Astrocyte of the cerebellum (primary cell): ENCODE results near the gene ZNF524.
A peak's percentile ranks its signal among the peaks of the same experiment; 100 is the strongest.

Experiments used
- DNase-seq: peaks from one replicate; pipeline ENCODE4 v3.0.0-alpha.2; 2011; ENCODE audit warnings: low read depth
- H3K4me3 ChIP-seq: 2 replicates; pipeline ENCODE4 v1.5.1; 2011; ENCODE audit warnings: mild to moderate bottlenecking, low read depth, low read length, moderate library complexity
- CTCF ChIP-seq: IDR thresholded peaks from 2 replicates; pipeline ENCODE4 v1.5.1; 2012; ENCODE audit warnings: low read length, low read depth, moderate library complexity, mild to moderate bottlenecking; ENCODE audit errors: missing control alignments
- in situ Hi-C: cut with HindIII; loops from 2 replicates; pipeline ENCODE4 v1.10.0; 2017; ENCODE audit warnings: low sequenced_read_pairs

The ZNF524 gene

GRCh38 chr19:55599842-55600661 is at the start of gene ZNF524:
TSS of gene ZNF524 (plus strand) at chr19:55600288. CDS start at chr19:55602113, 1,825 bp downstream.
- TF ChIP-seq CTCF, result no peak
- H3K4me3 ChIP-seq, result peak within 1 kb of the TSS; percentile 80
- in situ Hi-C loops, result loop anchor here (10.0 to 25.0 kb wide), 2 partner anchors 245 to 1138 kb away; partner anchors contain the start of genes CDC42EP5, COX6B2 and LENG9
- DNase-seq, result peak; percentile 69

- in situ Hi-C loops, result no loop called here
- no peak overlapping the region for H3K4me3 ChIP-seq
- DNase-seq, result no peak
- no peak for TF ChIP-seq CTCF
Observed at GRCh38 chr19:55550321-55550650, 49.8 kb upstream of the ZNF524 start.

GRCh38 chr19:55552206-55552605 is 47.9 kb upstream of the ZNF524 start:
- in situ Hi-C loops, result no loop called here
- no peak for TF ChIP-seq CTCF
- DNase-seq, result no peak
- H3K4me3 ChIP-seq, result no peak overlapping the region

- H3K4me3 ChIP-seq, result no peak overlapping the region
- peak; percentile 82 for DNase-seq
- in situ Hi-C loops, result no loop called here
- TF ChIP-seq CTCF, result no peak
Observed at GRCh38 chr19:55552620-55553019, 47.5 kb upstream of the ZNF524 start.

GRCh38 chr19:55553217-55554182 is 46.6 kb upstream of the ZNF524 start:
- in situ Hi-C loops, result no loop called here
- H3K4me3 ChIP-seq, result no peak overlapping the region
- no peak for TF ChIP-seq CTCF
- DNase-seq, result no peak

GRCh38 chr19:55554302-55554701 is 45.8 kb upstream of the ZNF524 start:
- no peak overlapping the region for H3K4me3 ChIP-seq
- in situ Hi-C loops, result no loop called here

More at GRCh38 chr19:55554302-55554701, 45.8 kb upstream of the ZNF524 start:
- no peak for DNase-seq
- no peak for TF ChIP-seq CTCF
